Thyroid gland (tissue), 4 donors: ENCODE data around the gene ERVFRD-1.

Source experiments
- CTCF ChIP-seq, 6 experiments: fragments of 200-600 bp in 3 of 6; fragments of 450-650 bp in 3 of 6; sonication (generic) in 3 of 6; IDR thresholded peaks; one replicate each; pipeline ENCODE4 v1.5.1; 2016 to 2019; ENCODE audit warnings: antibody characterized with exemption in 6 of 6, mild to moderate bottlenecking in 2 of 6, inconsistent platforms in 1 of 6, moderate library complexity in 1 of 6
- POLR2A ChIP-seq, 2 donors: fragments of 450-650 bp; IDR thresholded peaks; one replicate each; pipeline ENCODE4 v1.6.1; 2017; ENCODE audit warnings: antibody characterized with exemption in 2 of 2, mild to moderate bottlenecking in 2 of 2, moderate library complexity in 1 of 2

- TF ChIP-seq CTCF (IDR thresholded peaks at IDR 0.05) (no peak), POLR2A (IDR thresholded peaks at IDR 0.05) (no peak)
Measured at GRCh38 chr6:11103065-11103464, 8.5 kb downstream of the ERVFRD-1 start.
